Measurements from ENCODE around the gene EFNA2. TPM values are rescaled to one million over a fixed set of nuclear protein-coding genes. Genes with fewer than 3 reads are reported as not detected.

EFNA2 gene
- total RNA-seq, 1 donor from 2014 or later: not detected

- no peaks in the 10 kb centered on the region for H3K27me3 ChIP-seq
- H3K4me1 ChIP-seq: peaks cover 65% of the 10 kb centered on the region
- no peaks in the 10 kb centered on the region for H3K9me3 ChIP-seq
- intact Hi-C loops (cut with DNase I): no loop called here
- peak overlapping the region; percentile 79 to 85 for H3K4me3 ChIP-seq
- no peak for DNase-seq (ENCODE audit: extremely low spot score in 2 of 2)
- TF ChIP-seq POLR2AphosphoS5 (IDR thresholded peaks at IDR 0.05; ENCODE audit: insufficient read depth in 1 of 2, low read depth in 1 of 2) (peak in 1 of 2 donors; percentile 74), CTCF (IDR thresholded peaks at IDR 0.05) (no peak)
- peaks cover 0 to 47% of the 10 kb centered on the region in 2 donors for H3K36me3 ChIP-seq
- H3K27ac ChIP-seq: peak overlapping the region; percentile 100
Measured at GRCh38 chr19:1253514-1254080, 32.1 kb upstream of the EFNA2 start.

GRCh38 chr19:1254081-1254527 is 31.6 kb upstream of the EFNA2 start:
- Histone ChIP-seq H3K27me3 (no peaks in the 10 kb centered on the region), H3K4me1 (peaks cover 70% of the 10 kb centered on the region), H3K36me3 (peaks cover 0 to 47% of the 10 kb centered on the region in 2 donors), H3K4me3 (peak overlapping the region; percentile 79 to 85), H3K9me3 (no peaks in the 10 kb centered on the region), H3K27ac (peak overlapping the region; percentile 100)
- no peak for TF ChIP-seq CTCF (IDR thresholded peaks at IDR 0.05)
- TF ChIP-seq POLR2AphosphoS5 (IDR thresholded peaks at IDR 0.05; ENCODE audit: insufficient read depth in 1 of 2, low read depth in 1 of 2): no peak
- TF ChIP-seq POLR2A (IDR thresholded peaks at IDR 0.05): no peak
- no peak for DNase-seq (ENCODE audit: extremely low spot score in 2 of 2)
- intact Hi-C loops (cut with DNase I): no loop called here

- intact Hi-C loops (cut with DNase I): no loop called here
- Histone ChIP-seq H3K9me3 (no peaks in the 10 kb centered on the region), H3K4me1 (peaks cover 75% of the 10 kb centered on the region), H3K27me3 (no peaks in the 10 kb centered on the region), H3K4me3 (peak overlapping the region in 1 of 2 donors; percentile 85), H3K36me3 (peaks cover 0 to 47% of the 10 kb centered on the region in 2 donors), H3K27ac (peak overlapping the region; percentile 100)
- DNase-seq (ENCODE audit: extremely low spot score in 2 of 2): no peak
- TF ChIP-seq CTCF (IDR thresholded peaks at IDR 0.05) (no peak), POLR2A (IDR thresholded peaks at IDR 0.05) (no peak), POLR2AphosphoS5 (IDR thresholded peaks at IDR 0.05; ENCODE audit: insufficient read depth in 1 of 2, low read depth in 1 of 2) (no peak)
Measured at GRCh38 chr19:1254530-1255185, 31.0 kb upstream of the EFNA2 start.

- no peak for DNase-seq (ENCODE audit: extremely low spot score in 2 of 2)
- Histone ChIP-seq H3K27ac (peak overlapping the region; percentile 100), H3K4me3 (no peak overlapping the region), H3K36me3 (peaks cover 0 to 47% of the 10 kb centered on the region in 2 donors), H3K4me1 (peaks cover 83% of the 10 kb centered on the region), H3K9me3 (no peaks in the 10 kb centered on the region), H3K27me3 (no peaks in the 10 kb centered on the region)
- intact Hi-C loops (cut with DNase I): no loop called here
- TF ChIP-seq CTCF (IDR thresholded peaks at IDR 0.05): no peak
- peak in 1 of 2 donors; percentile 31 for TF ChIP-seq POLR2AphosphoS5 (IDR thresholded peaks at IDR 0.05; ENCODE audit: insufficient read depth in 1 of 2, low read depth in 1 of 2)
Measured at GRCh38 chr19:1255186-1256161, 30.2 kb upstream of the EFNA2 start.

All from vagina (tissue), 2 donors.